HG03097 (cell line): Measurements from ENCODE around the gene ALDH9A1.
"Not testable (repeated sequence)": the region's sequence is repeated elsewhere in the genome, so short reads cannot be mapped to it uniquely, and the experiment has no call there.

Experiments used
- ATAC-seq: cut with Tn5 transposase; IDR thresholded peaks from one replicate; pipeline ENCODE4 v1.9.1; 2021; ENCODE audit not compliant: unreplicated experiment, low FRiP score

Gene ALDH9A1

DNA sequence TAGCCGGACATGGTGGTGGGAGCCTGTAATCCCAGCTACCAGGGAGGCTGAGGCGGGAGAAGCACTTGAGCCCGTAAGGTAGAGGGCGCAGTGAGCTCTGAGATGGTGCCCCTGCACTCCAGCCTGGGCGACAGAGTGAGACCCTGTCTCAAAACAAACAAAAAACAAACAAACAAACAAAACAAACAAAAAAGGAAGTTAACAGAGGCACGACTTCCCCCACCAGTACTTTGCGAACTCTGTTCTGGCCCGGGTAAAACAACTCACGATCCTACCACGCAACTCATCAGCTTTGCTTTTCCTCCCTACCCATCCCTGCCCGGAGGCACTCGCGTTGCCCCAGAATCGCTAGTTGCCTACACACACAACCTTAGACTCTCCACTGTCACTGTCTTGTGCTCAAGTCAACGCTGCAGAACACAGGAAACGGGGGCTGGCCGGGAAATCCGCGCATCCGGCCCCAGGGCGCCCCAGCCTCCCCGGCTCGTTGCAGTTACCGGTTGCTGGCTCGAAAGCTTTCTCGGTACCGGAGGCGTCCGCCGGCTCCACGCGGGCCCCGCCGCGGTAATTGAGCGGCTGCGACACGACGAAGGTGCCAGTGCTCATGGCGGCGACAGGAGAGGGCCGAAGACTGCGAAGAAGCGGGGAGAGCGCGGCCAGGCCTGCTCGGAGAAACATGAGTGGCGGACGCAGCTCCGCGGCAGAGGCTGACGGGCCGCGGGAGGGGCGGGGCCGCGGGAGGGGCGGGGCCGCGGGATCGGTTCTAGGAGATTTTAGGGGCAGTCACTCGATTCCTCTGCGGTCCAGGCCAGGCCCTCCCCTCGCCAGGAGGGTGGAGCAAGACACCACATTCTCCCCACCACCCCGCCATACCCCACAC, at the start of gene ALDH9A1:
ALDH9A1 (minus strand) TSS at position 682 of the 880 bp plus-strand sequence; CDS start at position 678, 4 bp downstream.
- peak; percentile 90 for ATAC-seq

DNA sequence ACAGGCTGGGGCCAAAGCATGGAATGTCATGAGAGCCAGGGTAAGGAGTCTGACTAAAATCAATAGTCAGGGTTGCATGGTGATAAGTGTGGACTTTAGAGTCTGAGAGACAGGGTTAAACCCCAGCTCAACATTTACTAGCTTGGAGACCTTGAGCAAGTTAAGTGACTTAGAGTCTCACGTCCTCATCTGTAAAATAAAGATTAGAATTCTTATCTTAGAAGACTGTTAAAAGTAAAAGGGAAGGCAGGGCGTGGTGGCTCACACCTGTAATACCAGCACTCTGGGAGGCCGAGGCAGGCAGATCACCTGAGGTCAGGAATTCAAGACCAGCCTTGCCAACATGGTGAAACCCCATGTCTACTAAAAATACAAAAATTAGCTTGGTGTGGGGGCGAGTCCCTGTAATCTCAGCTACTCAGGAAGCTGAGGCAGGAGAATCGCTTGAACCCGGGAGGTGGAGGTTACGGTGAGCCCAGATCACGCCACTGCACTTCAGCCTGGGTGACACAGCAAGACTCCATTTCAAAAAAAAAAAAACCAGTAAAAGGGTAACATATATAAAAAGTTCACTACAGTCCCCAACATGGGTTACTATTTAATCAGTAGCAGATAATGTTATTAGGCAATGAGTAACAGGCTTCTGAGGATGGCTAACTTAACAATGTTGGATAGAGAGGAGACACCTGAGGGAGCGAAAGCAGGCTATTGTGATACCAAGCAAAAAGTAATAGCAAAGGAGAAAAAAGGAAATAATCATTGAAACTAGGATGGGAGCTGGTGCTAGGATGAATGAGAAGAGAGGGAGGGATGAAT, 49.5 kb upstream of the ALDH9A1 start:
- ATAC-seq = no peak

DNA sequence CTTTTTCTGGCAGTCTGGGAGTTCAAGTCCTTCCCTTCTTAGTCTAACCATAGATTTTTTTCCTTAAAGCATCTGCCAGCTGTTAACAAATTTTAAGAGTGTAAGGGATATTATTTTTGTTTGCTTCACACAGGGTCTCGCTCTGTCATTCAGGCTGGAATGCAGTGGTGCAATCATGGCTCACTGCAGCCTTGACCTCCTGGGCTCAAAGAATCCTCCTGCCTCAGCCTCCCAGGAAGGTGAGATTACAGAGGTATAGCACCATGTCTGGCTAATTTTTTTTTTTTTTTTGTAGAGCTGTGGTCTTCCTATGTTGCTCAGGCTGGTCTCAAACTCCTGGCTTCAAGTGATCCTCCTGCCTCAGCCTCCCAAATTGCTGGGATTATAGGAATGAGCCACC, 46.6 kb upstream of the ALDH9A1 start:
- not testable (repeated sequence) for ATAC-seq

DNA sequence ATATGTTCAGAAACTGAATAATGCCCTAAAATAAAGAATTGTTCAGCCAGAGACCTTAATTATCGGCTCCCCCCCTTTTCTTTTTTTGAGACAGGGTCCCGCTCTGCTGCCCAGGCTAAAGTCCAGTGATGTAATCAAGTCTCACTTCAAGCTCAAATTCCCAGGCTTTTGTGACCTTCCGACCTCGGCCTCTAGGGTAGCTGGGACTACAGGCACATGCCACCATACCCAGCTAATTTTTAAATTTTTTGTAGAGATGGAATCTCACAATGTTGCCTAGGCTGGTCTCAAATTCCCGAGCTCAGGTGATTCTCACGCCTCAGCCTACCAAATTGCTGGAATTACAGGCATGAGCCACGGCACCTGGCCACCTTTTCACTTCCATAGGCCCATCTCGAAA, 43.8 kb upstream of the ALDH9A1 start:
- ATAC-seq = no peak

DNA sequence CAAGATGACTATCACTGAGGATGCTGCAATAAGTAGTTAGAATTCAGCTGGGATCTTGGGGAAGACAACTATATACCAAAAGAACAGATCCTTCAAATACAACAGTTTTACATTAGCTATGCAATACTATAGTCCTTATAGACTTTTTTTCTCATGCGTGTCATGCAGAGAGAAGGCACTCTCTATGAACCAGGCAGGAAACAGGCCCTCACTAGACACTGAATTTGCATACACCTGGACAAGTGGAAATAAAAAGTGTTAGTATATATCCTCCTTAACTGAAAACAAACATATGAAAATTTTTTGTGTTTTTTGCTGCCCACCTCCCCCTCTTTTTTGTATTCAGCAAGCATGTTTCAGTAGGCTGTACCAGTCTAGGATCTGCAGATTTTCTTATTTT, 40.4 kb upstream of the ALDH9A1 start:
- peak; percentile 83 for ATAC-seq

DNA sequence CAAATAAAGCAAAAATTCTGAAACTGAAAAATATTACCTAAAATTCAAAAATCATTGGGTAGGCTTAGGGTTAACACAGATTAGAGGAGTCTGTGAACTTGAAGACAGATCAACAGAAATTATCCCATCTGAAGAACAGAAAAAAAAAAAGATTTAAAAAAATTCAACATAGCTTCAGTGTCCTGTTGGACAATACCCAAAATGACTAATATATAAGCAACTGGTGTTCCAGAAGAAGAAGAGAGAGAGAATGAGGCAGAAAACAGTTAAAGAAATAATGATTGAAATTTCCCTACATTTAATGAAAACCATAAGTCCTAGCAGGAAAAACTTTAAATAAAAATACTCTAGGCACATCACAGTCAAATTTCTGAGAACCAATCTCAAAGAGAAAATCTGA, 38.8 kb upstream of the ALDH9A1 start:
- ATAC-seq = no peak

DNA sequence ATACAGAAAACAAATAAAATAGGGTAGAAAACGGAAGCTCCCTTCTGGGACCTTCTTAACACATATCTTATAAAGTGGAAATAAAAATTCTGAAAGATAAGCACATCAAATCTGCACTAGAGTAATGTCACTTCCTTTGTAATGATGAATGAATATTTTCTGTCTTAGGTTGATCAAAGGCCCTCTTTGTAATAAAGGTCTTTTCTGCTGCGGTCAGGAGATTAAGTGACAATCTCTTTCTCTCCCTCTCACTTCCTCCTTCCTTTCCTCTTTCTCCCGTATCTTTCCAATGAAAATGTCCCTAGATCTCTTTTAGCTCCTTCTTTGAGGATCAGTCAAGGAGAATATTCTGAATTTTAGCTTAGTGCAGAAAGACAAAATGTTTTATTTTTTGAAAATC, 36.5 kb upstream of the ALDH9A1 start:
- no peak for ATAC-seq

DNA sequence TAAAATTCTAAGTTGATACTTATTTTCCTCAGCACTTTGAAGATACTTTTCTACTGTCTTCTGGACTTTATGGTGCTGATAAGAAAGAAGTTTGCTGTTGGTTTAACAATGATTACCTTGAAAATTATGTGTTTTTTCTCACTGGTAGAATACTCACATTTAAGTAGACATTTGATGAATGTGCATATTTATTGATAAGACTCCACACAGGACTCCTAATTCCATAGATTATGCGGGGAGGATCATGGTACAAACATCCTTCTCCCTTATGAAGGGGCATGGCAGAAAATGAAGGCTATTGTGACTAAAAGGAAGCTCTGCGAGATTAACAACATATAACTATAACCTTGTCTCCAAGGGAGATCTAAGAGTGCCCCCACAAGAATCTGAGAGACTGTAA, 28.5 kb upstream of the ALDH9A1 start:
- ATAC-seq = no peak

DNA sequence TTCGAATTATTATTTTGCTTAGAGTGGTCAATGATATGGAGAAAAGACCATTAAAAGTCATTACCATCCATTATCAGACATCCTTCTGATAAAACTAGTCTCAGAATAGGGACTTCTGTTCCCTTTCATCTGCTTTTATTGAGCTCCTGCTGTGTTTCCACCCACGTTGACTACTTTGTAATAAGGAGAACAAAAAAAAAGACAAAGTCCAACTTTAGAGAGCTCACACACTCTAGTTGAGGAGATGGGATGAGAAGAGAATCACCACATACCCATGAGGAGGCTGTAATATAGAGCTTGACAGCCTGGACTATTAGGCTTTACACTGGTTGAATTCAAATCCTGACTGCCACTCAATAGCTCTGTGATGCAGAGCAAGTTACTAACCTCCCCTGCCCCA, 27.8 kb upstream of the ALDH9A1 start:
- no peak for ATAC-seq

DNA sequence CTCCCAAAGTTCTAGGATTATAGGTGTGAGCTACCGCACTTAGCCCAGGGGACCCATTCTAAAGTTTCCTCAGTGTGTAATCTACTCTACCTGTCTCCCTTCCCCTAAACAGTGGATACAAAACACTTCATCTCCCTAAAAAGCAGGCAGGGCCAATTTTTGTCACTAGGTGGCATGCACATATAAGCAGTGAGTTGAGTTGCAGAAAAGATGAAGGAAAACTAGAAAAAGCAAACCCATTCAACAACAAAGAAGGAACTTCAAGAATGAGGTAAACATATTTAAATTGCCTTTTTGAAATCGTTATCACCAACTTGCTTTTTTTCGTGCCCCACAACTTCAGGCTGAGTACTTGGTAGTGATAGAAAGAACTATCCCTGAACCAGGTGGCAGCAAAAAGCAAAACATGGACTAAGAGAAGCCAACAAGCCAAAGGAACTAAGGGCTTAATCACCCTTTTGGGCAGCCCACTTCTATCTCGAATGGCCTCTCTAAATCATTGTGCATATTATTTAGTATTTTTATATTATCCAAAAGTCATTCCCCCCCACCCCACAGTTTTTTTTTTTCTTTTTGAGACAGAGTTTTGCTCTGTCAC, 19.7 kb upstream of the ALDH9A1 start:
- no peak for ATAC-seq

DNA sequence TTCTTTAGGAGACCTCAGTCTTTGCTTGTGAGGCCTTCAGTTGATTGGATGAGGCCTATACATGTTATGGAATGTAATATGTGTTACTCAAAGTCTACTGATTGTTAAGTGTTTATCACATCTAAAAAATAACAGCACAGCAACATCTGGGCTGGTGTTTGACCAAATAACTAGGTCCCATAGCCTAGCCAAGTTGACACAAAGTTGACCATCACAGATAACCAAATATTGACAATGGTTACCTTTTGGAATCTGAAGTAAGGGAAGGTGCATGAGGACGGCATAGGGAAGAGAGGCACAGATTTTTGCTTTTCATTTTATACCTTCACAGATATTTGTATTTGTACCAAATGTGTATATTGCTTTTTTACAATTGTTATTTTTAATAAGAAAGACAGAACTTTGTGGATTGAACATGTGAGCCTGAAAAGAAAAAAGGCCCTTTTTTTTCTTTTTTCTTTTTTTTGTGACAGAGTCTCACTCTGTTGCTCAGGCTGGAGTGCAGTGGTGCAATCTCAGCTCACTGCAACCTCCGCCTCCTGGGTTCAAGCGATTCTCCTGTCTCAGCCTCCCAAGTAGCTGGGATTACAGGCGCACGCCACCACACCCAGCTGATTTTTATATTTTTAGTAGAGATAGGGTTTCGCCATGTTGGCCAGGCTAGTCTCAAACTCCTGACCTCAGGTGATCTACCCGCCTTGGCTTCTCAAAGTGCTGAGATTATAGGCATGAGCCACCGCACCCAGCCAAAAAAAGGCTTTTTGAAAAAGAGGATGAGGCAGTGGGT, 18.1 kb upstream of the ALDH9A1 start:
- ATAC-seq = not testable (repeated sequence)

DNA sequence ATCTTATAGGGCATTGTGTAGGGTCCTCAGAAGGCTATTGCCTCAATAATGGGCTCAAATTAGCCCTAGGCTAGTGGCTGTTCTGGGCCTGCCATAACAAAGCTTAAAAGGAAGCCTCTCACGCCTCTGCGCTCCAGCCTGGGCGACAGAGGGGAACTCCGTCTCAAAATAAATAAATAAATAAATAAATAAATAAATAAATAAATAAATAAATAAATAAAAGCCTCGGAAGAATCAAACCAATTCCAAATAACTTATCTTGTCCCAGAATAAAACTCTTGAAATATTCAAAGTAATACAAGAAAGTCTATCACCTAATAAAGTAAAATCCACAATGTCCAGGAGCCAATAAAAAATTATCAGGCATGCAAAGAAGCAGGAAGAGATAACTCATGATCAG, 14.4 kb upstream of the ALDH9A1 start:
- ATAC-seq = no peak

DNA sequence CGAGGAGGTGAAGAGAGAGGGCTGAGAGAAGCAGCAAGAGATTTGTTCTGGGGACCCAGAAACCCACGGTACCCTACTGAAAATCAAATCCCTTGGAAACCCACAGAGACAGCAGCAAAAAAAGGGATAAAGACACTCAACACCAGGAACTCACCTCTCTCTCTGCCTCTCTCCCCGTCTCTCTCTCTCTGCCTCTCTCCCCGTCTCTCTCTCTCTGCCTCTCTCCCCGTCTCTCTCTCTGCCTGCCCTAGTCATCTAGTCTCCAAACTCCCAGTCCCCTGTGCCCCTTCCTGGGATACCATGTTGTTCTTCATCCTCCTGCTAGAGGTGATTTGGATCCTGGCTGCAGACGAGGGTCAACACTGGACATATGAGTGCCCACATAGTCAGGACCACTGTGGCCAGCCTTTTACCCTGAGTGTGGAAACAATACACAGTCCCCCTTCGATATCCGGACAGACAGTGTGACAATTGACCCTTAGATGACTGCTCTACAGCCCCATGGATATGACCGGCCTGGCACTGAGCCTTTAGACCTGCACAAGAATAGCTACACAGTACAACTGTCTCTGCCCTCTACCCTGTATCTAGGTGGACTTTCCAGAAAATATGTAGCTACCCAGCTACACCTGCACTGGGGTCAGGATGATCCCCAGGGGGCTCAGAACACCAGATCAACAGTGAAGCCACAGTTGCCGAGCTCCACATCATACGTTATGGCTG, 9.8 kb upstream of the ALDH9A1 start:
- no peak for ATAC-seq

DNA sequence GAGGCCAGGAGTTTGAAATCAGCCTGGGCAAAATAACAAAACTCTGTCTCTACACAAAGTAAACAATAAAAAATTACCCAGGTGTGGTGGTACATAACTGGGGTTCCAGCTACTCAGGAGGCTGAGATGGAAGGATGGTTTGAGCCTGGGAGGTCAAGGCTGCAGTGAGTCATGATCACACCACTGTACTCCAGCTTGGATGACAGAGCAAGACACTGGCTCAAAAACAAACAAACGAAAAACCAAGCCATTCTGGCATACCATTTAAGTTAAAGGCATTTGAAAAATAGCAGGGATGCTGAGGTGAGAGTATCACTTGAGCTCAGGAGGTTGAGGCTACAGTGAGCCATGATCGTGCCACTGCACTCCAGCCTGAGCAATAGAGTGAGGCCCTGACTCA, 5.3 kb upstream of the ALDH9A1 start:
- ATAC-seq = no peak

DNA sequence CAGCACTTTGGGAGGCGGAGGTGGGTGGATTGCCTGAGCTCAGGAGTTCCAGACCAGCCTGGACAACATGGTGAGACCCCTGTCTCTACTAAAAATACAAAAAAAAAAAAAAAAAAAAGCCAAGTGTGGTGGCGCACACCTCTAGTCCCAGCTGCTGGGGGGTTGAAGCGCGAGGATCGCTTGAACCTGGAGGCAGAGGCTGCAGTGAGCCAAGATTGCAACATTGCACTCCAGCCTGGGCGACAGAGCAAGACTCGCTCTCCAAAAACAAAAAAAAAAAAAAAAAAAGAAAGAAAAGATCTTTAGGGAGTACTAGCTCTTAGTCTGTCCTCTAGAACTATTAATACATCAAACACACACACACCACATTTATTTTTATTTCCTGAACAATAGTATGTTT, 3.6 kb upstream of the ALDH9A1 start:
- ATAC-seq = not testable (repeated sequence)

DNA sequence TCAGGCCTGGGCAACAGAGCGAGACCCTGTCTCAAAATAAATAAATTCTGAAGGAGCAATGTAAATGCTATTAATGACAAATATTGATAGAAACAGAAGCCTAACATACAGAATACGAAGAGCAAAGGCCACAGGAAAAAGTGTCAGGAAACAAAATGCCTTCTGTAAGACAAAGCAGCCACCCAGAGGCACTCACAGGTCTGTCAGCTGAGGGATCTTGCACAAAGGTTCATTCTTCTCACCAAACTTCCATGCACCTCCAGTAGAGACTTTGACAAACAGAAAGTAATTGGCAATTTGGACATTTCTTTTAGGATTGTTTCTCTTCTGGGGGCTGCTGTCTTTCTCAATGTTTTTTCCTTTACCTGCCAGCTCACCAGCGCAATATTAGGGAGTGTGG, 1.2 kb upstream of the ALDH9A1 start:
- no peak for ATAC-seq

DNA sequence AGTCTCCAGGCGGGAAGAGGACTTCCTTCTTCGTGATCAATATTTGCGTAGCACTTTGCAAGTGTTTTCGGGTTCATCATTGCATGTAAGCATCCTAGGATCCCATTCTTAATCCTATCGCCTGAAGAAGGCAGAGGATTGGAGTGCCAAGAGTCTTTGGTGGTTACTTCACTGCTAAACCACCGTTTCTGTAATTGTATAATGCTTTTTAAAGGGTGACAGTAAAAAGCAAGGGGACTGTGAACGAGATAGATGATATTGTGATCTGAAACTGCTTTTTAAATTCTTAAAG, 345 bp upstream of the ALDH9A1 start:
- ATAC-seq = no peak

DNA sequence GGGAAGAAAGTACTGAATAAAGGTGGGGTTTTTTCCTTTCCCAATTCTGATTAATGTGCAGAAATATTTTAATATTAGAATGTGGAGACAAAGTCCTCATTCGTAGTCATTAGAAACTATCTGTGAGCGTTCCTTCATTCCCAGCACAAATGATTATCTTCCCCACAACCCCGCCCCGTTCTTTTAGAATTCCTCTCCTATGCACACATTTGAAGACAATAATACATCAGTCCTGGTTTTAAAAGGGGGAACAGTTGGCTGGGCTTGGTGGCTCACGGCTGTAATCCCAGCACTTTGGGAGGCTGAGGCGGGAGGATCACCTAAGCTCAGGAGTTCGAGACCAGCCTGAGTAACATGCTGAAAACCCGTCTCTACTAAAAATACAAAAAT, 876 bp downstream of the ALDH9A1 start:
- ATAC-seq = no peak

DNA sequence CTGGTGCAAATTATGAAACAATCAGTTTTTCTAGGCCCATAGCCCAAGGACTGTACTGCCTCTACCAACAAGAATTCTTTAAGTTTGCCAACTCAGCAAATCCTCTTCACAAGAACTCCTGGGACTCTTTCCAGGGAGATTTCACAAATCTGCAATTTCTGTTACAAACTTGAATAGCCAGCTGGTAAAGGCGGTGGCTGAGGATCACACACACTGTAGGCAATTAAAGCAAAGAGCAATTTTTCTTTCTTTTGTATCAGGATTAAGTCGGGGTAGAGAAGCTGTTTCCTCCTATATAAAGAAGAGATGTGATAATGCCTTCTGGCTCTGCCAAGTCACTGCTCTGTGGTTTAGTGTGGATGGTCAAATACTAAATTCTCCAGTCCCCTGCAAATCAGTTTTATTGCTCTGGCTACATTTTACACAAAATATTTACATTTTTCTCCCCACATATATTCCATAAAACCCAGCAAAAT, 1.7 kb downstream of the ALDH9A1 start:
- no peak for ATAC-seq

DNA sequence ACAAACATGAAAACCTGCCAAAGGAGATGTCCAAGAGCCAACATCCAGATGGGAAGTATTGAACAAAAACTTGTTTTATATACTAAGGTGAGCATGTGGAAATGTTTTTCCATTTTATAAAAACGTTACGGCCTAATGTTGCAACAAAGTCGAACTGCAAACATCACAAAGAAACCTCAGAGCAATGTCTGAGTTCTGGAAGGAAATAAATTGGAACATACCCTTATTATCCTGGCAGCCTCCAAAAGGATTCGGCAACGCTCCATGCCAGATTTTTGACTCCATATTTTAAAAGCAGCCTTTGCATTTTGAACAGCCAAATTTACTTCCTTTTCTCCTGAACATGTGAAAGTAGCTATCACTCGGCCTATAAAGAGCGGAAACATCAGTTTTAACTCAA, 3.3 kb downstream of the ALDH9A1 start:
- ATAC-seq = no peak
